ENCODE measurements around the gene TASP1.

DNA sequence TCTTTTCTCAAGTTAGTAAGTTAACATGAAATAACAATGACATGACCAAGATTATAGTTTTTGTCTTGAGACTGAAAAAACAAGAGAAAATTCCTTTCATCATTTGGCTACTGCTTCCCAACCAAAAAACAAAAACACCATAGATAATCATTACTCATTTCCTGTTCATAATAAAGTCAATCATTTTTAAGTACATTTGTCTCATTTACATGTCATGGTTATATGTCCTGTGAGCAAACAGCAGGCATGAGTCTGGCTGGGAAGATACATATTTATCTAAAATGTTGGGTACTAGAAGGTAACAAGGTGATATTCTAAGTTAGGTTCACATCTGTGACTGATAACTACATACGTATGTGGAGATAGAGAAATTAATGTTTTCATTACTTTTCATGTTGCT lies 237.1 kb downstream of the TASP1 start:
- TF ChIP-seq, protein P1, sequence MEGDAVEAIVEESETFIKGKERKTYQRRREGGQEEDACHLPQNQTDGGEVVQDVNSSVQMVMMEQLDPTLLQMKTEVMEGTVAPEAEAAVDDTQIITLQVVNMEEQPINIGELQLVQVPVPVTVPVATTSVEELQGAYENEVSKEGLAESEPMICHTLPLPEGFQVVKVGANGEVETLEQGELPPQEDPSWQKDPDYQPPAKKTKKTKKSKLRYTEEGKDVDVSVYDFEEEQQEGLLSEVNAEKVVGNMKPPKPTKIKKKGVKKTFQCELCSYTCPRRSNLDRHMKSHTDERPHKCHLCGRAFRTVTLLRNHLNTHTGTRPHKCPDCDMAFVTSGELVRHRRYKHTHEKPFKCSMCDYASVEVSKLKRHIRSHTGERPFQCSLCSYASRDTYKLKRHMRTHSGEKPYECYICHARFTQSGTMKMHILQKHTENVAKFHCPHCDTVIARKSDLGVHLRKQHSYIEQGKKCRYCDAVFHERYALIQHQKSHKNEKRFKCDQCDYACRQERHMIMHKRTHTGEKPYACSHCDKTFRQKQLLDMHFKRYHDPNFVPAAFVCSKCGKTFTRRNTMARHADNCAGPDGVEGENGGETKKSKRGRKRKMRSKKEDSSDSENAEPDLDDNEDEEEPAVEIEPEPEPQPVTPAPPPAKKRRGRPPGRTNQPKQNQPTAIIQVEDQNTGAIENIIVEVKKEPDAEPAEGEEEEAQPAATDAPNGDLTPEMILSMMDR (IDR thresholded peaks at IDR 0.05): no peak
- no peak for TF ChIP-seq POLR2AphosphoS5 (IDR thresholded peaks at IDR 0.05)

Measured in esophagus muscularis mucosa (tissue), 3 donors.